Amniotic stem cell (primary cell): Measurements from ENCODE around the gene MAP3K14.
"Not testable (repeated sequence)": the region's sequence is repeated elsewhere in the genome, so short reads cannot be mapped to it uniquely, and the experiment has no call there.

ENCODE experiments used
- DNase-seq: peaks from one replicate; lab custom pipeline; 2025; lab: John Stamatoyannopoulos, UW

The MAP3K14 gene

GRCh38 chr17:45316434-45317110, at the start of gene MAP3K14:
Gene MAP3K14, minus strand, starts transcription at chr17:45317020. Its CDS starts 26,275 bp downstream, at chr17:45290745.
- peak; percentile 51 for DNase-seq

GRCh38 chr17:45366049-45366448, 49.2 kb upstream of the MAP3K14 start:
- no peak for DNase-seq

DNA sequence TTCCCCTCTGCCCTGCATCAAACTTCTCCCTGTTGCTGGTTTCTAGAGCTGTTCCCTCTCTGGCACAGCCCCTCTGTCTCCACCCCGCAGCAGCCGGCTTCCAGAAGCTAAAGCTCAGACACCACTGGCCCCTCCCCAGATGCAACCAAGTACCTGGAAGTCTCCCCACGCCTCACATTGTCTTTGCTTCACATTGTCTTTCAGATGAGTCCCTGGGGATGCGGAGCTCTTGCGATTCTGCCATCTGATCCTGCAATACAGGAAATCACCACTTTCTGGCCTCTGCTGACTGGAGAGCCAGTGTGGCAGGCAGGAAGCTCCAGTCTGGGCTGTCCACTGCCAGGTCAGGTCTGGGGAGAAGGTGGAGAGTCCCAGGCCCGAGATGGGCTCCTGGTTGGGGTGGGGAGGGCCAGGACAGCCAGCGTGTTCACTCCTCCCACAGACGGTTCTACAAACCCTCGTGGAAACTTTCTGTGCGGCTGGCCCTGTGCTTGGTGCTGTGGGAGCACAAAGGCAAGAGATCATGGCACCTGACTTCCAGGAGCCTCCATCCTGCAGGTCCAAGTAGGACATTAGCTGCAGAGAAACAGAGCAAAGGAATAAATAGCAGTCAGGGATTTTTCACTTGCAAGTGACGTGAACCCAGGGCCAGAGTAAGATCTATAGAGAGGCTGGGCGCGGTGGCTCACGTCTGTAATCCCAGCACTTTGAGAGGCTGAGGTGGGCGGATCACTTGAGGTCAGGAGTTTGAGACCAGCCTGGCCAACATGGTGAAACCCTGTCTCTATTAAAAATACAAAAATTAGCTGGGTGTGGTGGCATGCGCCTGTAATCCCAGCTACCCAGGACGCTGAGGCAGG, 47.9 kb upstream of the MAP3K14 start:
- no peak for DNase-seq

- no peak for DNase-seq
Measured at GRCh38 chr17:45363498-45363897, 46.7 kb upstream of the MAP3K14 start.

DNA sequence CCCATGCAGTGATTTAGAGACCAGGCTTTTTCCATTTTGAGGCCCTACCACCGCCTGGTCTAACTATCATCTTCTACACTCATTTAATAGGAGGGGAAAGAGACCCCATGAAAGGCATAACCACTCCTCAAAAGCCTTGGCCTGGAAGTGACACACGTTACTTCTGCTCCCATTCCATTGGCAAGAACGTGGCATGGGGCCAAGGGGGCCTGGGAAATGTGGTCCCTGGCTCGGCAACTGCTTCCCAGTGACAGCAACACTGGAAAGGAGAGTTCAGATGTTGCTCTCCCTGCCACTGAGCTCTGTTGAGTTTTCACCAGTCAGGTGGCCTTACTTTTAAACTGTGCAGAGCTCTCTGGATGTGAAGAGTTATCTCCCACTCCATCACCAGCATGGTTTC, 45.2 kb upstream of the MAP3K14 start:
- DNase-seq = no peak

DNA sequence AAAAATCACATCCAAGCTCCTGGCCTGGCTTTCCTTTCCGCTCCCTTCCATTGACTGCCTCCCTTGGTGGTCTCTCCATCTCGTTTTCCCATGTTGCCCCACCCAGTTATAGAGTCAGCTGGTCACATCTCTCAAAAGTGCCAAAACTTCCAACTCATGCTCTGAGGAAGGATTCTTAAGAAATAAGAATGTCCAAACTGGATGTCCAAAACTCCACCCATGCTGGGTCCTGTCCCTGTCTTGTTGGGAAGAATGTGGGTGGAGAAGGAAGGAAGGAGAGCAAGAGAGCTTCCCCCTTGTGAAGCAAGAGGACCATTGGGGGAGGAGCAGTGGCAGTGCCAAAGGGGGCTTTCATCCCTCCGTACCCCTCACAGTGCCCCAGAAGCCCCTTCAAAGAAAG, 44.6 kb upstream of the MAP3K14 start:
- DNase-seq = no peak

GRCh38 chr17:45357364-45357997, 40.7 kb upstream of the MAP3K14 start:
- DNase-seq = no peak

- DNase-seq = no peak
Measured at GRCh38 chr17:45355087-45355486, 38.3 kb upstream of the MAP3K14 start.

DNA sequence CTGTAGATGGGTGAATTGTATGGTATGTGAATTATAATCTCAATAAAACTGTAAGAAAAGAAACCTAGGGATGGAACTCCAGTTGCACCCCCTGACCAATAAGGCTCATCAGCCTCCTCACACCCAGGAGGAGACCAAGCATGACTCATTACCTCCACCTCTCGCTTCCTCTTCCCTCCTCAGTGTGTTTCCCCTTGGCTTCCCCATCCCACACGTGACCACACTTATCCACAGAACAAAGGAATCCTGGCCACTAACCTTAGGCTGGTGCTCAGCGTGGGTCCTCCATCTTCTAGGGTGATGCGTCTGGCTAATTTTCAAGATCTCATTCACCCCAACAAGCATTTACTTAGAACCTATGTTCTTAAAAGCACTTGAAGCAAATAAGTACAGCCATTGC, 36.2 kb upstream of the MAP3K14 start:
- no peak for DNase-seq

DNA sequence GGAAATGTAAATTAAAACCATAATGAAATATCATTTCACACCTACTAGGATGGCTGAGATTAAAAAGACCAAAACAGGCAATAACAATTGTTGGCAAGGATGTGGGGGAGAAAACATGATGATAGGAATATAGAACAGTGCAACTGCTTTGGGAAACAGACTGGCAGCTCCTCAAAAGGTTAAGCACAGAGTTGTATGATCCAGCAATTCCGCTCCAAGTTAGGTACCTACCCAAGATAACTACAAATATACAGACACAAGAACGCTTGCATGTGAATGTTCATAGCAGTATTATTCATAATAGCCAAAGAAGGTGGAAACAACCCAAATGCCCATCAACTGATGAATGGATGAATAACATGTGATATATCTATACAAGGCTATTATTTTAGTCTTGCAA, 35.0 kb upstream of the MAP3K14 start:
- DNase-seq = no peak

DNA sequence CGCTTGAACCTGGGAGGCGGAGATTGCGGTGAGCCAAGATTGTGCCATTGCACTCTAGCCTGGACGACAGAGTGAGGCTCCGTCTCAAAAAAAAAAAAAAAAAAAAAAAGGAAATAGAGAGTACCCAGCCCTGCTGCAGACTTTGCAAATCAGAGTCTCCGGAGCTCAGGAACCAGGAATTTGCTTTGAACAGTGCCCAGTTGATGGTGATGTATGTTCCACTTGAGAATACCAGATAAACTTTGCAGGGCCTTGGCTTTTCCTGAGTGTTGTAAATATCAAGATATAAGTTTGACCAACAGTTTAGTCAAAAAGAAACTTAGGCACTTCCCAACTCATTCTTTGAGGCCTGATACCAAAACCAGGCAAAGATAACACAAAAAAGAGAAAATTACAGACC, 30.6 kb upstream of the MAP3K14 start:
- DNase-seq = no peak

DNA sequence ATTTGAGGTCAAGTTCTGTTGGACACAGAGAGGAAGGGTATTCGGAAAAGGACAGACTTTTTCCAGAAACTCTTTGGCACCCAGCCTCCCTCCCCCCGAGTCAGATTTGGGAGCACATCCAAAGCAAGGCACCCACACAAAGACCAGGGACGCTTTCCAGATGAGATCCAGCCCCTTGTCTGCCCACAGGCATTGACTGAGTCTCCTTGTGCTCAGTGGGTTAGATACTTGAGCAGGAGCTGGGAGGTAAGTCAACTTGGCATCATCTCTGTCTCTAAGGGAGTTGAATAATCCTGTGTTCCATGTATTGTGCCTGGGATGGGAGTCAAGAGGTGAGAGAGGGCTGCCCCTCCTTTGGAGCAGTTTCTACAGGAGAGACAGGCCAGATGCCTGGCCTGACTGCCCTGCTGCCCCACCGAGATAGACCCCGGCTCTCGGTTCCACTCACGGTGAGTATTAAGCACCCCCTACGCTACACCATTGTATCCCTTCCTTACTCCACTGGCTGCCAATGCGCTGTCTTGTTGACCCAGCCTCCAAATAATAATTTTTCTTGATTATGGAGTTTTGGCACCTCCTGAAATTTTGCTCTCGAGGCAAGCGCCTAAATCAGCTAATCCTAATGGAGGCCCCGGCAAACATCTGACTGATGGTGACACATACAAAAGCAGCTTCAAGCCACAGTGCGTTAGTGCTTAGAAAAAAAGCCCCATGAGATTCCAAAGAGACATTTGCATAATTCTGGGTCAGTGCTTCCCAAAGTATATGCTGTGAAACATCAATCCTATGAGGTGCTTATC, 29.6 kb upstream of the MAP3K14 start:
- no peak for DNase-seq

- DNase-seq = no peak
Measured at GRCh38 chr17:45345554-45346215, 28.9 kb upstream of the MAP3K14 start.

GRCh38 chr17:45345246-45345553, 28.4 kb upstream of the MAP3K14 start:
- no peak for DNase-seq

DNA sequence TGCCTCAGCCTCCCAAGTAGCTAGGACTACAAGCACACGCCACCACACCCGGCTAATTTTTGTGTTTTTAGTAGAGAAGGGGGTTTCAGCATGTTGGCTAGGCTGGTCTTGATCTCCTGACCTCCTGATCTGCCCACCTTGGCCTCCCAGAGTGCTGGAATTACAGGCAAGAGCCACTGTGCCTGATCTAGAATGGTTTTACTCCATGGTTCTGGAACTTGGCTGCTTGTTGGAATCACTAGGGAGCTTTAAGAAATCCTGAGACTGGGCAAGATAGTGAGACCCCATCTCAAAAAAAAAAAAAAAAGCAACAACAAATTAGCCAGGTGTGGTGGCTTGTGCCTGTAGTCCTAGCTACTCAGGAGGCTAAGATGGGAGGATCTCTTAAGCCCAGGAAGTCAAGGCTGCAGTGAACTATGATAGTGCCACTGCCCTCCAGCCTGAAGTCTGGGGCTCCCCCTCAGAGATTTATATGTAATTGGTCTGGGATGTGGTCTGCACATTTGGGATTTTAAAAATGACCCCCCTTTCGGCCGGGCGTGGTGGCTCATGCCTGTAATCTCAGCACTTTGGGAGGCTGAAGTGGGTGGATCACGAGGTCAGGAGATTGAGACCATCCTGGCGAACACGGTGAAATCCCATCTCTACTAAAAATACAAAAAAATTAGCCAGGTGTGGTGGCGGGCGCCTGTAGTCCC, 27.3 kb upstream of the MAP3K14 start:
- not testable (repeated sequence) for DNase-seq

DNA sequence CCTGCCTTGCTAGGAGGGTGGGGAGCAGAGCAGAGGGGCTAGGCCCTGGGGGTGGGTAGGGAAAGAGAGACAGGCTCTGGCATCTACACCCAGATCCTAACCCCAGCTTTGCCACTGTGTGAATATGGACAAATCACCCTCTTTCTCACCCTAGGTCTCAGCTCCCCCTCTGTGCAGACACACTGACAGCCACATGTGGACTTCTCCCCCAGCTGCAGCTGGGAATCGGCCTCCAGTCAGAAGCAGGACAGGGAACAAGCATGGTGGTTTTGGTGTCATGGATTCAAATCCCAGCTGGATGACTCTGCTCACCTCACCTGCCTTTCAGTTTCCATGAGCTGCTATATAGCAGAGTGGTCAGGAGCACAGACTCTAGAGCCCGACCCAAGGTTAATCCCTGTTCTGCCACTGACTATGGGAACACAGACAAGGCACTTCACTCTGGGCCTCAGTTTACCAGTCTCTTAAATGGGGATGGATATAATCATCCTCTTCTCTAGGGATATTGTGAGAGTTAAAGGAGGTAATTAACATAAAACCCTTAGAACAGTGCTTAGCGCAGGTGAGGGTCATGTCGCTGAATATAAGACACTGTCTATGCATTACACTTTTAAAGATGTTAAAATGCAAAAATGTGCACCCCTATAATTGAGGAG, 26.2 kb upstream of the MAP3K14 start:
- no peak for DNase-seq

DNA sequence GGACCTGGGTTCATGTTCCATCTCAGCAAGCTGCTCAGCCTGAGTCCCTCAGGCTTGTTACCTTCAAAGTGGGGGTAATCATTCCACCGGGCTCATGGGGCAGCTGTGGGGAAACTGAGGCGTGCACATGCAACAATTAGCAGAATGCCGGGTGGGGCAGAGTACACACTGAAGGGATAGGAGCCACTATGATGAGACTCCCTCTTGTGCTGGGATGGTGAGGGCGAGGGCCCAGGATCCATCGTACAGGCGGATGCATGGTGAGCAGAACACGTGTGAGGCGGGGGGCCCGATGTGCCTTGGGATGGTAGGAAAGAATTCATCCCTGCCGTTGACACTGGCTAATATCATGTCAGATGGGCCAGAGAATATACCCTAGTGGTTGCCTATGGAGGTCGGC, 25.5 kb upstream of the MAP3K14 start:
- DNase-seq = no peak

GRCh38 chr17:45341533-45342158, 24.8 kb upstream of the MAP3K14 start:
- DNase-seq = peak; percentile 58

GRCh38 chr17:45339646-45340605, 23.1 kb upstream of the MAP3K14 start:
- DNase-seq = no peak
